Measurements from ENCODE around the gene TENM3.

Gene TENM3

DNA sequence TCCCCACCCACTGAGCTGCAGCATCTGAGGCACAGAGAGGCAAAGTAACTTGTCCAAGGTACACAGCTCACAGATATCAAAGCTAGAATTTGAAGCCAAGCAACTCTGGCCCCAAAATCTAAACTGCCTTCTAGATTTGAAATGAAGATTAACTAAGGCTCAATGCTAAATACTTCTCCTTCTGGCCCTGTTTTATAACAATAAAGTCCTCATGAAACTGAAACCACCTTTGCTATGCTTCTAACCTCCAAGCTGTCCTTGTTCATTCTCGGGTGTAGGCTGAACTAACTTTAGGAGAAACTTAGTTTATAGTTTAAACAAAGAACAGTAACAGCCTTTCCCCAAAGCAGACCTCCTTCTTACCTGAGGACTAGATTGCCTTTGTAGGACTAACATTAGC, 580.4 kb downstream of the TENM3 start:
- no peaks in the 10 kb centered on the region for H3K9me3 ChIP-seq (ENCODE audit: control insufficient read depth, insufficient read depth, low read length)

DNA sequence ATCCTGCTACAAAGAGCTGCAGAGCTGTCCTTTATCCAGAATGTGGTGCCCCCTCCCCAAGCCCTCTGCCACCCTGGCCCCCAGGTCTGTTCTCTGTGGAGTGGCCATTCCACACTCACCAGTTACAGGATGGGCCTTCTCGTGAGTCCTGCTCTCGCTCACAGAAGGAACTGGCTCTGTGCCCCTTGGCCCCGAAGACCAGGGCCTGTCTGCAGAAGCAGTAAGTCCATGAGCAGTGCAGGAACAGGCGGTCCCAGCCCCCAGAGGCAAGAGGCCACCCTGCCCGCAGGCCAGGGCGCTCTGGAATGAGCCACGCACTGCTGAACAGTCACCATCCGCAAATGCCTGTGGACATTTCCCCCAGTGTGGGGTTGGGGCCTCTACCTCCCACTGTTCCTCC, 581.8 kb downstream of the TENM3 start:
- no peak overlapping the region for H3K9ac ChIP-seq (ENCODE audit: low read depth, low read length)
- H3K27me3 ChIP-seq (ENCODE audit: control insufficient read depth, insufficient read depth, low read length) = no peaks in the 10 kb centered on the region
- no peak overlapping the region for H3K27ac ChIP-seq (ENCODE audit: low read depth, low read length)
- no peaks in the 10 kb centered on the region for H3K36me3 ChIP-seq (ENCODE audit: control insufficient read depth, insufficient read depth, low read length)
- peaks cover 6% of the 10 kb centered on the region; the same call in 1 of the 2 replicates for H3K4me1 ChIP-seq (ENCODE audit: control insufficient read depth, insufficient read depth, low read length)
- H3K4me3 ChIP-seq (ENCODE audit: low read depth, low read length) = no peak overlapping the region
- no peaks in the 10 kb centered on the region for H3K9me3 ChIP-seq (ENCODE audit: control insufficient read depth, insufficient read depth, low read length)

More for the DNA sequence above, 580.4 kb downstream of the TENM3 start:
- H3K27ac ChIP-seq (ENCODE audit: low read depth, low read length) = no peak overlapping the region
- H3K27me3 ChIP-seq (ENCODE audit: control insufficient read depth, insufficient read depth, low read length) = no peaks in the 10 kb centered on the region
- H3K36me3 ChIP-seq (ENCODE audit: control insufficient read depth, insufficient read depth, low read length) = no peaks in the 10 kb centered on the region
- H3K9ac ChIP-seq (ENCODE audit: low read depth, low read length) = no peak overlapping the region
- peaks cover 4% of the 10 kb centered on the region; the same call in 1 of the 2 replicates for H3K4me1 ChIP-seq (ENCODE audit: control insufficient read depth, insufficient read depth, low read length)
- no peak overlapping the region for H3K4me3 ChIP-seq (ENCODE audit: low read depth, low read length)

DNA sequence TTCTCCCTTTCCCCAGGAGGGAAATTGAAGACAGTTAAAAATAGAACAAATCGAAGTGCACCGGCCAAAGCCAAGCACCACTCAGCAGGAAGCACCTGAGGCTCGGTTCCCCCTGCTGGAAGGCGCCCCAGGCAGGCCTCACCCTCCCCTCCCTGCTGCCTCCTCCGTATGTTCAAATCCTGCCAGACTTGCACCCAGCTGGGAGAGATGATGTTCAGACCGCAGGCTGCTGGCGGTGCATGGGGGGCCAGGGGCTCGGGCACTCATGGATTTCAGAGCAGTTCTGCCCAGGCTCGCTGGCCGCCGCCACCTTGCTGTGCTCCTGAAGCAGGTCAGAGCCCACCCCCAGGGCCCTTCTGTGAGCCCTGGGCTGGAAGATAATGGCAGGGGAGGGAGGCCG, 582.6 kb downstream of the TENM3 start:
- no peaks in the 10 kb centered on the region for H3K27me3 ChIP-seq (ENCODE audit: control insufficient read depth, insufficient read depth, low read length)
- H3K27ac ChIP-seq (ENCODE audit: low read depth, low read length) = no peak overlapping the region
- no peak overlapping the region for H3K9ac ChIP-seq (ENCODE audit: low read depth, low read length)
- H3K4me3 ChIP-seq (ENCODE audit: low read depth, low read length) = no peak overlapping the region
- no peaks in the 10 kb centered on the region for H3K36me3 ChIP-seq (ENCODE audit: control insufficient read depth, insufficient read depth, low read length)
- peaks cover 6% of the 10 kb centered on the region; the same call in 1 of the 2 replicates for H3K4me1 ChIP-seq (ENCODE audit: control insufficient read depth, insufficient read depth, low read length)
- H3K9me3 ChIP-seq (ENCODE audit: control insufficient read depth, insufficient read depth, low read length) = no peaks in the 10 kb centered on the region

DNA sequence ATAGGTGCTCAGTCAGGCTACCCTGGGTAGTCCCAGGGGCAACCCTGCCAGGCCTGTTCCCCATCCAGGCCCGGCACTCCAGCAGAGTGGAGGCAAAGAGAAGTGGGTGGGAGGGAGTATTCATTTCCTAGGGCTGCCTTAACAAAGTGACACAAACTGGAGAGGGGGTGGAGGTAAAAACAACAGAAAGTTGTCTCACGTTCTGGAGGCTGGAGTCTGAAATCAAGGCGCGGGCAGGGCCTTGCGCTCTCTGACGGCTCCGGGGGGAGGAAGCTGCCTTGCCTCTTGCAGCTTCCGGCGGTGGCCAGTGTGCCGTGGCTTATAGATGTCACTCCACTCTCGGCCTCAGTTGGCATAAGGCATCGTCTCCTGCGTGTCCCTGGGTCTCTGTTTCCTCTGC, 583.2 kb downstream of the TENM3 start:
- Histone ChIP-seq H3K36me3 (ENCODE audit: control insufficient read depth, insufficient read depth, low read length) (no peaks in the 10 kb centered on the region), H3K27me3 (ENCODE audit: control insufficient read depth, insufficient read depth, low read length) (no peaks in the 10 kb centered on the region), H3K4me1 (ENCODE audit: control insufficient read depth, insufficient read depth, low read length) (peaks cover 6% of the 10 kb centered on the region; the same call in 1 of the 2 replicates), H3K27ac (ENCODE audit: low read depth, low read length) (no peak overlapping the region), H3K4me3 (ENCODE audit: low read depth, low read length) (no peak overlapping the region), H3K9me3 (ENCODE audit: control insufficient read depth, insufficient read depth, low read length) (no peaks in the 10 kb centered on the region), H3K9ac (ENCODE audit: low read depth, low read length) (no peak overlapping the region)

DNA sequence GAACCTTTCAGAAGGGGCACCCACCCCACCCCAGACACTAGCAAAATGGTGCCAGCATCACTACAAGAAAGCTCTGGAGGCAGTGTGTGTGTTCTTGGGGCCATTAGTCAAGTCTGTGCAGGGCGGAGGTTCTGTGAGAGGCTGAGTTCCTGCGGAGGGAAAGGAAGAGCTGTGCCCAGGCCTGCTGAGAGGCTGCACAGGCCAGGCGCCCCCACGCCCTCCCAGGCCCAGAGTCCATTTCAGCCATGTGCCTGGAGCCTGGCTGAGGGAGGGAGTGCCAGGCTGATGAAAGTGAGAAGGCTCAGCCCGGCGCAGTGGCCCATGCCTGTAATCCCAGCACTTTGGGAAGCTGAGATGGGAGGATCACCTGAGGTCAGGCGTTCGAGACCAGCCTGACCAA, 584.0 kb downstream of the TENM3 start:
- Histone ChIP-seq H3K27me3 (ENCODE audit: control insufficient read depth, insufficient read depth, low read length) (no peaks in the 10 kb centered on the region), H3K9ac (ENCODE audit: low read depth, low read length) (no peak overlapping the region), H3K27ac (ENCODE audit: low read depth, low read length) (no peak overlapping the region), H3K4me1 (ENCODE audit: control insufficient read depth, insufficient read depth, low read length) (peaks cover 6% of the 10 kb centered on the region; the same call in 1 of the 2 replicates), H3K4me3 (ENCODE audit: low read depth, low read length) (no peak overlapping the region), H3K9me3 (ENCODE audit: control insufficient read depth, insufficient read depth, low read length) (no peaks in the 10 kb centered on the region), H3K36me3 (ENCODE audit: control insufficient read depth, insufficient read depth, low read length) (no peaks in the 10 kb centered on the region)

DNA sequence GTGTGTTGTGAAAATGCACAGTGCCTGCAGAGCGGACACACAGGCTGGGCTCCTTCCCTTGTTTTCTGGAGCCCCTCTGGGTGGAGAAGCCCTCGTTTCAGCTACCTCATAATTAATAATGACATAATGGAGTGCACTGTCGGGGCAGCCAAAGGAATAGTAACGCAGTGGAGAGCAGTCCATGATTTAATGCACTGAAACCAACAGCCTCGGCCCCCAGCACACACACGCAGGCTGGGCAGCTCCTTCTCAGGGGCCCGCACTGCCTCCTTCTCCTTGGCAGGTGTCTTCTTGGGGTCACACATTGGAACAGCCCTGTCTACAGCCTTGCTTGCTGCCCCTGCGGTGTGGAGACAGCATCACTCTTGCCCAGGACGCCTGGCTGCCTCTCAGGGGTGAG, 584.8 kb downstream of the TENM3 start:
- peaks cover 6% of the 10 kb centered on the region; the same call in 1 of the 2 replicates for H3K4me1 ChIP-seq (ENCODE audit: control insufficient read depth, insufficient read depth, low read length)
- H3K9ac ChIP-seq (ENCODE audit: low read depth, low read length) = no peak overlapping the region
- H3K27ac ChIP-seq (ENCODE audit: low read depth, low read length) = no peak overlapping the region

DNA sequence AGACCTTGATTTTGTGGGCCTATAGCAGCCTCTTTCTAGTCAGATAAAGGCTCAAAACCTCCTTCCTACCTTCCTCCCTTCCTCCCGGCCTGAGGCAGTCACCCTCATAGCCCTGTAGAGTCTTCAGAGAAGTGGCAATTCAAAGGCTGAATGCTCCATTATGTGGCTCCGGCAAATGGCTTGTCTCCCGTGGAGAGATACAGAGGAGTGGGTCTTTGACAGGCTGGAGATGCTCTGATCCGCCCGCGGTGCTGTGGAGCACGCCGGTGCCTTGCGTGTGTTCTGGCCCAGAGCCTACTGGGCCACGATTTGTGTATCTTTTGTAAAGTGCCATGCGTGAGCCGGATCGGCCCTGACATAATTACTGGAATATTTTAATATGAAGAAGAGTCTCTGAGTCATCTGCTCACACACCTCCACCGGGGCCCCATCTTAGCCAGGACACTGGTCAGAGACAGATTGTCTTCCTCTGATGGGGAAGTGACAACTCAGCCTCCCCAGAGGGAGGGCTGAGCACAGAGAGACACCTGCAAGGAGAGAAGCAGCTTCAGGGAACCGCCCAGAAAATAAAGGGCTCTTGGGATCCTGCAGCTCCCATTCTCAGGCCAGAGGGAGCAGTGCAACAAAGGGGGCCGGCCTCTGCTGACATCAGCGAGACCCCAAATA, 585.3 kb downstream of the TENM3 start:
- peaks cover 6% of the 10 kb centered on the region; the same call in 1 of the 2 replicates for H3K4me1 ChIP-seq (ENCODE audit: control insufficient read depth, insufficient read depth, low read length)
- no peaks in the 10 kb centered on the region for H3K36me3 ChIP-seq (ENCODE audit: control insufficient read depth, insufficient read depth, low read length)
- no peaks in the 10 kb centered on the region for H3K27me3 ChIP-seq (ENCODE audit: control insufficient read depth, insufficient read depth, low read length)
- no peak overlapping the region for H3K9ac ChIP-seq (ENCODE audit: low read depth, low read length)
- H3K27ac ChIP-seq (ENCODE audit: low read depth, low read length) = no peak overlapping the region
- no peak overlapping the region for H3K4me3 ChIP-seq (ENCODE audit: low read depth, low read length)
- no peaks in the 10 kb centered on the region for H3K9me3 ChIP-seq (ENCODE audit: control insufficient read depth, insufficient read depth, low read length)

More for the DNA sequence above, 584.8 kb downstream of the TENM3 start:
- no peaks in the 10 kb centered on the region for H3K27me3 ChIP-seq (ENCODE audit: control insufficient read depth, insufficient read depth, low read length)
- H3K9me3 ChIP-seq (ENCODE audit: control insufficient read depth, insufficient read depth, low read length) = no peaks in the 10 kb centered on the region
- H3K36me3 ChIP-seq (ENCODE audit: control insufficient read depth, insufficient read depth, low read length) = no peaks in the 10 kb centered on the region
- no peak overlapping the region for H3K4me3 ChIP-seq (ENCODE audit: low read depth, low read length)

DNA sequence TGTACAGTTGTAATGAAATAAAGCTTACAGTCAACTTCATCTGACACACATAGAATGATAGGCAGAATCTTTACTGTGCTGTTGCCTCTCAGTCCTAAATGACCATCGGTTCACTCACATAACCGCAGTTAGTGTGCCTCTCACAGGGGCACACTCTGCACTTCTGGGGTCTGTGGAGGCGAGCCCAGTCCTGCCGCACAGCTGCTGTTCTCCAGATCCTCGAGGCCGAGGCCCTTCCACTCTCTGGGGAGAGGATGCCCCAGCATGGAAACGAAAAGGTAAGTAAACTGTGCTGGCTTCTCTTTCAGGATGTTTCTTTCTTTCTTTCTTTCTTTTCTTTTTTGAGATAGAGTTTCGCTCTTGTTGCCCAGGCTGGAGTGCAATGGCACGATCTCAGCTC, 586.0 kb downstream of the TENM3 start:
- no peaks in the 10 kb centered on the region for H3K36me3 ChIP-seq (ENCODE audit: control insufficient read depth, insufficient read depth, low read length)
- H3K4me1 ChIP-seq (ENCODE audit: control insufficient read depth, insufficient read depth, low read length) = peaks cover 6% of the 10 kb centered on the region; the same call in 1 of the 2 replicates
- H3K9ac ChIP-seq (ENCODE audit: low read depth, low read length) = no peak overlapping the region
- H3K27me3 ChIP-seq (ENCODE audit: control insufficient read depth, insufficient read depth, low read length) = no peaks in the 10 kb centered on the region
- no peak overlapping the region for H3K4me3 ChIP-seq (ENCODE audit: low read depth, low read length)
- no peak overlapping the region for H3K27ac ChIP-seq (ENCODE audit: low read depth, low read length)
- H3K9me3 ChIP-seq (ENCODE audit: control insufficient read depth, insufficient read depth, low read length) = no peaks in the 10 kb centered on the region

DNA sequence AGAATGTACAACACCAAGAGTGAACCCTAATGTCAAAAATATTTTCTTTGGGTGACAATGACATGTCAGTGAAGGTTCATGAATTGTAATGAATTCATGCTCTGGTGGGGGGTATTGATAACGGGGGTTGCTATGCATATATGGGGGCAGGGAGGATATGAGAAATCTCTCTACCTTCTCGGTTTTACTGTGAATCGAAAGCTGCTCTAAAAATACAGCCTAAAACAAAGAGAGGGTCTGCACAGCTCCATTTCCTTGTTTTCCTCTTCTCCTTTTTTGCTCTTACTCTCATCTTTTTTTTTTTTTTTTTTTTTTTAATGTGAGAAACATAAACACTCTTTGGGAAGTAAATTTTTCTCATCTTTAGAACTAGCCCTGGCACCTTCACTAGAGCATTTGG, 588.2 kb downstream of the TENM3 start:
- Histone ChIP-seq H3K36me3 (ENCODE audit: control insufficient read depth, insufficient read depth, low read length) (no peaks in the 10 kb centered on the region), H3K27me3 (ENCODE audit: control insufficient read depth, insufficient read depth, low read length) (no peaks in the 10 kb centered on the region), H3K4me1 (ENCODE audit: control insufficient read depth, insufficient read depth, low read length) (peaks cover 6% of the 10 kb centered on the region; the same call in 1 of the 2 replicates), H3K4me3 (ENCODE audit: low read depth, low read length) (no peak overlapping the region), H3K9me3 (ENCODE audit: control insufficient read depth, insufficient read depth, low read length) (no peaks in the 10 kb centered on the region), H3K27ac (ENCODE audit: low read depth, low read length) (no peak overlapping the region), H3K9ac (ENCODE audit: low read depth, low read length) (no peak overlapping the region)

DNA sequence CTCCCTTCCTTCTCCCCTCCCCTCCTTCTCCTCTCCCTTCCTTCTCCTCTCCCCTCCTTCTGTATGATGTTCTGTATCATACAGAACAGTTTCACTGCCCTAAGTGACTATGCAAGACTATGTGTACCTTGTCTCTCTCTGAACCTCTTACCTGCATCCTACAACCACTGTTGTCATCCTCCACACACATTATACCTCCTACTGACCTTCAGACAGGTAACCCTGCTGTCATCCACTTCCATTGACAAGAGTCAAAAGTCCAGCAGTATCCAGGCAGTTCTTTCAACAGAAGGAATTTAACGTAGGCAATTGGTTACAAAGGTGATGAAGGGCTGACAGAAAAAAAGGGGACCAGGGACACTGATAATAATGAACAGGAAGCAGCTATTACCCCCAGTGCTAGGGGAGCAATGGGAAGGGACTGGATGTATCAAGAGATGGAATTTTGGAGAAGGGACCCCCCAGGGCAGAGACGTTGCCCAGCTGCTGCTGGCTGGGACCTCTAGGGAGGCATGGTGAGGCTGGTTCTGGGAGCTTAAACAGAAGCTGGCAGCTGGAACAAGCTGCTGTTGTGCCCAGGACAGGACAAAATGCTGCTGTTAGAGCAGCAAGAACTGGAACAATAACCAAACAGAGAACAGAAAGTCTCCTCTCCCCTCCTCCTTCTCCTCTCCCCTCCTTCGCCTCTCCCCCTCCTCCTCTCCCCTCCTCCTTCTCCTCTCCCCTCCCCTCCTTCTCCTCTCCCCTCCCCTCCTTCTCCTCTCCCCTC, 589.3 kb downstream of the TENM3 start:
- no peak overlapping the region for H3K4me3 ChIP-seq (ENCODE audit: low read depth, low read length)
- H3K36me3 ChIP-seq (ENCODE audit: control insufficient read depth, insufficient read depth, low read length) = no peaks in the 10 kb centered on the region
- H3K9me3 ChIP-seq (ENCODE audit: control insufficient read depth, insufficient read depth, low read length) = no peaks in the 10 kb centered on the region
- H3K27me3 ChIP-seq (ENCODE audit: control insufficient read depth, insufficient read depth, low read length) = no peaks in the 10 kb centered on the region
- H3K9ac ChIP-seq (ENCODE audit: low read depth, low read length) = no peak overlapping the region
- peaks cover 6% of the 10 kb centered on the region; the same call in 1 of the 2 replicates for H3K4me1 ChIP-seq (ENCODE audit: control insufficient read depth, insufficient read depth, low read length)
- H3K27ac ChIP-seq (ENCODE audit: low read depth, low read length) = no peak overlapping the region
